Osteocyte (in vitro differentiated cells): ENCODE data around the gene MRPS10. TPM values are rescaled to one million over a fixed set of nuclear protein-coding genes. Genes with fewer than 3 reads are reported as not detected.
"Not testable (repeated sequence)": the region's sequence is repeated elsewhere in the genome, so short reads cannot be mapped to it uniquely, and the experiment has no call there.

Experiments used
- DNase-seq: peaks from one replicate; pipeline ENCODE4 v3.0.0; 2021; ENCODE audit warnings: mixed read lengths; ENCODE audit not compliant: unreplicated experiment; ENCODE audit errors: extremely low spot score
- H3K27ac Mint-ChIP-seq: one replicate; pipeline ENCODE4 v1.8.0; 2021; ENCODE audit warnings: mild to moderate bottlenecking, mixed read lengths; ENCODE audit not compliant: unreplicated experiment
- H3K27me3 Mint-ChIP-seq: one replicate; pipeline ENCODE4 v1.8.0; 2021; ENCODE audit warnings: mixed read lengths; ENCODE audit not compliant: unreplicated experiment
- H3K36me3 Mint-ChIP-seq: one replicate; pipeline ENCODE4 v1.8.0; 2021; ENCODE audit warnings: mixed read lengths; ENCODE audit not compliant: unreplicated experiment
- H3K4me1 Mint-ChIP-seq: one replicate; pipeline ENCODE4 v1.8.0; 2021; ENCODE audit warnings: mixed read lengths; ENCODE audit not compliant: unreplicated experiment
- H3K4me3 Mint-ChIP-seq: one replicate; pipeline ENCODE4 v1.8.0; 2021; ENCODE audit warnings: mild to moderate bottlenecking, moderate library complexity, mixed read lengths; ENCODE audit not compliant: unreplicated experiment
- H3K9me3 Mint-ChIP-seq: one replicate; pipeline ENCODE4 v1.8.0; 2021; ENCODE audit warnings: mixed read lengths; ENCODE audit not compliant: unreplicated experiment
- CTCF ChIP-seq: fragments of 200-600 bp; sonication (generic); IDR thresholded peaks from 2 replicates; pipeline ENCODE4 v1.5.0; 2021; ENCODE audit warnings: antibody characterized with exemption, mild to moderate bottlenecking, moderate library complexity
- total RNA-seq: library from RNA; stranded (reverse); gene quantifications from 2 replicates; pipeline ENCODE4 v1.2.1, GENCODE V29; 2021

Gene MRPS10
- total RNA-seq, 1 donor from 2014 or later, result 30.6 TPM

GRCh38 chr6:42212442-42212841 lies 5.2 kb downstream of the MRPS10 start:
- peaks cover 23% of the 10 kb centered on the region for H3K4me1 Mint-ChIP-seq
- no peak overlapping the region for H3K27ac Mint-ChIP-seq
- no peak for TF ChIP-seq CTCF
- H3K9me3 Mint-ChIP-seq, result no peaks in the 10 kb centered on the region
- H3K27me3 Mint-ChIP-seq, result no peaks in the 10 kb centered on the region
- H3K4me3 Mint-ChIP-seq, result no peak overlapping the region
- H3K36me3 Mint-ChIP-seq, result peaks cover 26% of the 10 kb centered on the region
- no peak for DNase-seq

DNA sequence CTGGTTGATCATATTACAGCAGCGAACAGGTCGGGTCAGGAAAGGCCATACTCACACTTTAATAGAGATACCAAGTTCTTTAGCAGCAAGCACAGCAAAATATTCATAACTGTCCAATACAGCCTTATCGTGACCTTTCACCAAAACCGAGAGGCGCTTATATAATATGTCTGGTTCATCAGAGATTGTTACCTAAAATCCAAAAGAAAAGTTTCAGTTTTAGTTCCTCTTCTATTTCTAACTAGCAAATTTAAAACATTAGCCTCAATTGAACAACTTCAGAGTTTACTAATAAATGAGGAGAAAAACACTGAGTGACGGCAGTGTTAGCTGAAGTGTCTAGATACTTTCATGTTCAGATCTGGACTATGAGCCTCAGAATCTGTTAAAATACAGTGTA lies 5.9 kb downstream of the MRPS10 start:
- Mint-ChIP-seq H3K27ac (no peak overlapping the region), H3K27me3 (no peaks in the 10 kb centered on the region), H3K9me3 (no peaks in the 10 kb centered on the region), H3K36me3 (peaks cover 26% of the 10 kb centered on the region), H3K4me1 (peaks cover 21% of the 10 kb centered on the region), H3K4me3 (no peak overlapping the region)
- DNase-seq, result no peak
- no peak for TF ChIP-seq CTCF

DNA sequence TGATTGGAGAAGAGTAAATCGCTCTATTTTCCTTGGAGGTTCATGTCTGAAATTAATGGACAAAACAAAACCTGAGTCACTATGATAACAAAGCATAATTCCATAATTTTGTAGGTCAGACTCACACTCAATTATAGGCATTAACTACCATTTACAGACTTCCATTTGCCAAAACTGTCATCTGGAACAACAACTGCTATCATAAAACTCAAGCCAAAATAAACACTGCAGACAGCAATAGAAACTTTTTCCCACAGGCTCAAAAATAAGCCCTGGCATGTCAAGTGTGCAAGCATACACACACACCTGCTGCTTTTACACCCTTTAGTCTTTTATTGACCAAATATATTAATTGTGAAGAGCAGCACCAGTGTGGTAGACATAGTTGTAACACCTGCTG lies 7.1 kb downstream of the MRPS10 start:
- Mint-ChIP-seq H3K36me3 (peaks cover 27% of the 10 kb centered on the region), H3K4me1 (peaks cover 11% of the 10 kb centered on the region), H3K4me3 (no peak overlapping the region), H3K27me3 (no peaks in the 10 kb centered on the region), H3K9me3 (no peaks in the 10 kb centered on the region), H3K27ac (peak overlapping the region; percentile 50)
- no peak for TF ChIP-seq CTCF
- DNase-seq, result no peak

- not testable (repeated sequence) for H3K9me3 Mint-ChIP-seq, DNase-seq, H3K4me1 Mint-ChIP-seq, H3K27me3 Mint-ChIP-seq, H3K4me3 Mint-ChIP-seq, H3K27ac Mint-ChIP-seq
- H3K36me3 Mint-ChIP-seq, result peaks cover 33% of the 10 kb centered on the region
Measured at GRCh38 chr6:42207559-42207958, 10.1 kb downstream of the MRPS10 start.

DNA sequence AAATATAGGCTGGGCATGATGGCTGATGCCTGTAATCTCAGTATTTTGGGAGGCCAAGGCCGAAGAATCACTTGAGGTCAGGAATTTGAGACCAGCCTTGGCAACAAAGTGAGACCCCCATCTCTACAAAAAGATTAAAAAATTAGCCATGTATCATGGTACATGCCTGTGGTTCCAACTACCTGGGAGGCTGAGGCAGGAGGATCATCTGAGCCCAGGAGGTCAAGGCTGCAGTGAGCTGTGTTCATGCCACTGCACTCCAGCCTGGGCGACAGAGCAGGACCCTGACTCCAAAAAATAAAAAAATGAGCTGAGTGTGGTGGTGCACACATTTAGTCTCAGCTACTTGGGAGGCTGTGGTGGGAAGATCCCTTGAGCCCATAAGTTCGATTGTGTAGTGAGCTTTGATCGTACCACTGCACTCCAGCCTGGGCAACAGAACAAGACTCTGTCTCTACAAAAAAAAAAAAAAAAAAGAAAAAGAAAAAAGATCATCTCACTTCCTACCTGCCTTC lies 12.8 kb downstream of the MRPS10 start:
- peaks cover 14% of the 10 kb centered on the region for H3K4me1 Mint-ChIP-seq
- H3K4me3 Mint-ChIP-seq, result no peak overlapping the region
- no peaks in the 10 kb centered on the region for H3K27me3 Mint-ChIP-seq
- no peak for DNase-seq
- H3K27ac Mint-ChIP-seq, result no peak overlapping the region
- peaks cover 4% of the 10 kb centered on the region for H3K9me3 Mint-ChIP-seq
- no peak for TF ChIP-seq CTCF
- peaks cover 28% of the 10 kb centered on the region for H3K36me3 Mint-ChIP-seq

DNA sequence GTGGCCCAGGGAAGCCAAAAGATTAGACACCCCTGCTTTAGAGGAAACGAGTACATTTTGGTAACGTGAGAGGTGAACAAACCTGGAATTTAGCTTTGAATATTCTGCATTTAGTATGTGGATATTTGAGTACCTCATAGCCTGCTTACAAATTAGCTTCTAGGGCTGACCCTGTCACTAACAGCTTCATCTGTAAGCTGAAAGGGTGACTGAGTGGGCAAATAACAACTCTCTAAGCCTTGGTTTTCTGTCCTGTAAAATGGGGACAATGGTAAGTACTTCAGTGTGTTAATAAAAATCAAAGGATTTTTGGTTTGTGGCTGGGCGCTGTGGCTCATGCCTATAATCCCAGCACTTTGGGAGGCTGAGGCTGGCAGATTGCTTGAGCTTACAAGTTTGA lies 14.5 kb downstream of the MRPS10 start:
- peaks cover 15% of the 10 kb centered on the region for H3K4me1 Mint-ChIP-seq
- no peak for DNase-seq
- H3K27me3 Mint-ChIP-seq, result no peaks in the 10 kb centered on the region
- no peak overlapping the region for H3K27ac Mint-ChIP-seq
- H3K36me3 Mint-ChIP-seq, result peaks cover 22% of the 10 kb centered on the region
- H3K9me3 Mint-ChIP-seq, result peaks cover 5% of the 10 kb centered on the region
- no peak overlapping the region for H3K4me3 Mint-ChIP-seq
- TF ChIP-seq CTCF, result no peak

DNA sequence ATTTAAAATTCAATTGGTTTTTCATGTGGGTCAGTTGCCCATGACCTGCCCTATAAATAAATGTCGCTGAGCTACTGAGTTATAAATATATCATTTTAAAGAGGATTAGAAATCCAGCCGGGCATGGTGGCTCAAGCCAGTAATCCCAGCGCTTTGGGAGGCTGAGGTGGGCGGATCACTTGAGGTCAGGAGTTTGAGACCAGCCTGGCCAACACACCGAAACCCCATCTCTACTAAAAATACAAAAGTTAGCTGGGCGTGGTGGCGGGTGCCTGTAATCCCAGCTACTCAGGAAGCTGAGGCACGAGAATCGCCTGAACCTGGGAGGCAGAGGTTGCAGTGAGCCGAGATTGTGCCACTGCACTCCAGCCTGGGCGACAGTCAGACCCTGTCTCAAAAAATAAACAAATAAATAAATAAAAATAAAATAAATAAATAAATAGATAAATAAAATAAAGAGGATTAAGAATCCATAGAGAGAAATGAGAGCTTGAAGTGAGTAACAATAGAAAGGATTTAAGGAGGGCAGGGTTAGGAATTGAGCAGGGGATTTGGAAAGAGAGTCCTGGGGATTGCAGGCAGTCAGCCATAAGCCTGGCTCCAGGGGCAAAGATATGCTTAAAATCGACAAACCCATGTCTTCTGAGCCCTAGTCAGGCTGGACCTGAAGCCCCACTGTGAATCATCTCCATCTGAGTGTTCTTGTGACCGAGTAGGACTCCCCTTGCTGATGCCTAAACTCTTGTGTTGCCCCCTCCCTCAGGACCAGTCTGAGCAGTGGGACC lies 15.3 kb downstream of the MRPS10 start:
- not testable (repeated sequence) for DNase-seq, H3K9me3 Mint-ChIP-seq, H3K27me3 Mint-ChIP-seq, H3K27ac Mint-ChIP-seq, H3K4me3 Mint-ChIP-seq
- Mint-ChIP-seq H3K36me3 (peaks cover 16% of the 10 kb centered on the region), H3K4me1 (peaks cover 15% of the 10 kb centered on the region)
